Cardiac fibroblast (primary cell): ENCODE data around the gene ZNF382.
"Not testable (repeated sequence)": the region's sequence is repeated elsewhere in the genome, so short reads cannot be mapped to it uniquely, and the experiment has no call there.

Experiments
- DNase-seq, 2 donors: peaks; one replicate each; pipeline versions ENCODE4 v3.0.0 to v3.0.0-alpha.2; 2010; ENCODE audit warnings: low read depth in 2 of 2
- H3K4me3 ChIP-seq, 2 donors: replicated peaks in 1 of 2; 1 replicate in 1 of 2; 2 replicates in 1 of 2; pipeline ENCODE4 v1.5.1; 2011; ENCODE audit warnings: low read depth in 2 of 2, low read length in 2 of 2, mild to moderate bottlenecking in 2 of 2, moderate library complexity in 1 of 2
- TF ChIP-seq, protein P1 (sequence below): IDR thresholded peaks from one replicate; pipeline ENCODE4 v1.5.1; 2011; ENCODE audit warnings: low read depth, mild to moderate bottlenecking, low read length, inconsistent platforms

ZNF382 gene

GRCh38 chr19:36577271-36577996, 27.7 kb upstream of the ZNF382 start:
- DNase-seq: peak in 1 of 2 donors; percentile 68
- no peak overlapping the region for H3K4me3 ChIP-seq
- TF ChIP-seq, protein P1, sequence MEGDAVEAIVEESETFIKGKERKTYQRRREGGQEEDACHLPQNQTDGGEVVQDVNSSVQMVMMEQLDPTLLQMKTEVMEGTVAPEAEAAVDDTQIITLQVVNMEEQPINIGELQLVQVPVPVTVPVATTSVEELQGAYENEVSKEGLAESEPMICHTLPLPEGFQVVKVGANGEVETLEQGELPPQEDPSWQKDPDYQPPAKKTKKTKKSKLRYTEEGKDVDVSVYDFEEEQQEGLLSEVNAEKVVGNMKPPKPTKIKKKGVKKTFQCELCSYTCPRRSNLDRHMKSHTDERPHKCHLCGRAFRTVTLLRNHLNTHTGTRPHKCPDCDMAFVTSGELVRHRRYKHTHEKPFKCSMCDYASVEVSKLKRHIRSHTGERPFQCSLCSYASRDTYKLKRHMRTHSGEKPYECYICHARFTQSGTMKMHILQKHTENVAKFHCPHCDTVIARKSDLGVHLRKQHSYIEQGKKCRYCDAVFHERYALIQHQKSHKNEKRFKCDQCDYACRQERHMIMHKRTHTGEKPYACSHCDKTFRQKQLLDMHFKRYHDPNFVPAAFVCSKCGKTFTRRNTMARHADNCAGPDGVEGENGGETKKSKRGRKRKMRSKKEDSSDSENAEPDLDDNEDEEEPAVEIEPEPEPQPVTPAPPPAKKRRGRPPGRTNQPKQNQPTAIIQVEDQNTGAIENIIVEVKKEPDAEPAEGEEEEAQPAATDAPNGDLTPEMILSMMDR: no peak

GRCh38 chr19:36579255-36579654, 25.9 kb upstream of the ZNF382 start:
- no peak for DNase-seq
- TF ChIP-seq, protein P1: no peak
- H3K4me3 ChIP-seq: no peak overlapping the region

- not testable (repeated sequence) for H3K4me3 ChIP-seq, DNase-seq
These were observed 2.4 kb upstream of the ZNF382 start for GRCh38 chr19:36602681-36603080.

- TF ChIP-seq, protein P1: no peak
- H3K4me3 ChIP-seq: peak overlapping the region; percentile 83
- peak; percentile 12 to 47 for DNase-seq
These were observed 435 bp upstream of the ZNF382 start for GRCh38 chr19:36604656-36605100.

DNA sequence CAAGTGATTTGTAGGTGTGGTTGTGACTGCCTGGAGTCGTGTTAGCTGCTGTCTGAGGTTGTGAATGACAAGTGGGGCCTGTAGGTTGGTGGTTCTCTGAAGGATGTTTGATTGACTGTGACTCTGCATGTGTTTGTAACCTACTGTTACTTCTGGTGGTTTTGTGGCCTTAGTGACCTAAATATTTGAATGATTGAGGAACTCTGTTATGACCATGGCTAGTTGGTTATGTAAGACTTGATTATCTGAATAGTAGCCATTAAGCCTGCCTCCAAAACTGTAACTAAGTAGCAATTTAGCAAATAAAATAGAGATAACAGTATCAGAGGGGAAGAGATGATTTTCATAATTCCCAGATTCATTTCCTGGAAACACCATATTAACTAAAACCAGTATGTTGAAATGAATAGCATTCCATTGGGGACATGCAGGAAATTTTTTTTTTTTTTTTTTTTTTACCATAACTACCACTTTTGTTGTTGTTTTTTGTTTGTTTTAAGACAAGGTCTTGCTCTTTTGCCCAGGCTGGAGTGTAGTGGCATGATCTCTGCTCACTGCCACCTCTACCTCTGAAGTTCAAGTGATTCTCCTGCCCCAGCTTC, 865 bp downstream of the ZNF382 start:
- TF ChIP-seq, protein P1: no peak
- peak overlapping the region; percentile 83 for H3K4me3 ChIP-seq
- peak in 1 of 2 donors; percentile 4 for DNase-seq

- TF ChIP-seq, protein P1: no peak
- H3K4me3 ChIP-seq: no peak overlapping the region
- DNase-seq: no peak
These were observed 21.9 kb downstream of the ZNF382 start for GRCh38 chr19:36627057-36627456.

- TF ChIP-seq, protein P1: no peak
- DNase-seq: no peak
- no peak overlapping the region for H3K4me3 ChIP-seq
These were observed 30.2 kb downstream of the ZNF382 start for GRCh38 chr19:36635342-36635741.
